SH-SY5Y (cell line): ENCODE data around the gene TNFRSF11A.

Experiments used
- GATA2 ChIP-seq: IDR thresholded peaks from 2 replicates; pipeline ENCODE4 v1.6.1; 2011; ENCODE audit warnings: mild to moderate bottlenecking, low read depth, low read length
- GATA3 ChIP-seq: IDR thresholded peaks from 2 replicates; pipeline ENCODE4 v1.6.1; 2011; ENCODE audit warnings: low read depth, mild to moderate bottlenecking, low read length, moderate library complexity

The TNFRSF11A gene

DNA sequence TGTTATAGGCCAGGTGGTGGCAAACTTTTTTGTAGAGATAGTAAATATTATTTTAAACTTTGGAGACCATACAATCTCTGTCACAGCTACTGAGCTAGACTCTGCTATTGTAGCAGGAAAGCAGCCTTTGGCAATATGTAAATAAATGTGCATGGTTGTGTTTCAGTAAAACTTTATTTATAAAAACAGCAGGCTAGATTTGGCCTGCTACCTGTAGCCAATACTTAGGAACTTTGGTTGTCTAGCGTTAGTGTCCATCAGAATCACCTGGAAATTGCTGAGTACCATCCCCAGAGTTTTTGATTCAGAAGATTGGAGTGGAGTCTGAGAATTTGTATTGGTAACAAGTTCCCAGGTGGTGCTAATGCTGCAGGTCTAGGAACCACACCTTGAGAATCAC is 23.8 kb upstream of the TNFRSF11A start:
- TF ChIP-seq GATA3 (no peak), GATA2 (no peak)

- no peak for TF ChIP-seq GATA3
- TF ChIP-seq GATA2: no peak
Observed at GRCh38 chr18:62312851-62313250, 12.3 kb upstream of the TNFRSF11A start.

- TF ChIP-seq GATA2 (no peak), GATA3 (no peak)
Observed at GRCh38 chr18:62318228-62319180, 6.6 kb upstream of the TNFRSF11A start.

DNA sequence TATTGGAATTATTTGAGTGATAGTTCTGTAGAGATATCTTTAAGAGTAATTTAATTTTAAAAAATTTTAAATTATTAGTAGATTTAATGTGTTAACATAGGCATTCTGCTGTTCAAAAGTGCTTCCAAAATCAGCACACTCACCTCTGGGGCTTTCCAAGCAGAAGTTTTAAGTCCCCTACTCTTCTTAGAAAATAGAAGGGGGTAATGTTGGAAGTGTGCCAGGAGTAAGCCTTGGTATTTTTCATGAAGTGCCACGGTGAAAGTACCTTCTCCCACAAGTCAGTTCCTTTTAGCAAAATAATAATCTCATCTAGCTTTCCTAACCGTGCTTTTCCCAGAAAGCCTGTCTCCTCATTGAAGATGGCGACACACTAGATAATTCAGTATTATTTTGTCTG is 3.9 kb upstream of the TNFRSF11A start:
- no peak for TF ChIP-seq GATA2
- TF ChIP-seq GATA3: no peak

DNA sequence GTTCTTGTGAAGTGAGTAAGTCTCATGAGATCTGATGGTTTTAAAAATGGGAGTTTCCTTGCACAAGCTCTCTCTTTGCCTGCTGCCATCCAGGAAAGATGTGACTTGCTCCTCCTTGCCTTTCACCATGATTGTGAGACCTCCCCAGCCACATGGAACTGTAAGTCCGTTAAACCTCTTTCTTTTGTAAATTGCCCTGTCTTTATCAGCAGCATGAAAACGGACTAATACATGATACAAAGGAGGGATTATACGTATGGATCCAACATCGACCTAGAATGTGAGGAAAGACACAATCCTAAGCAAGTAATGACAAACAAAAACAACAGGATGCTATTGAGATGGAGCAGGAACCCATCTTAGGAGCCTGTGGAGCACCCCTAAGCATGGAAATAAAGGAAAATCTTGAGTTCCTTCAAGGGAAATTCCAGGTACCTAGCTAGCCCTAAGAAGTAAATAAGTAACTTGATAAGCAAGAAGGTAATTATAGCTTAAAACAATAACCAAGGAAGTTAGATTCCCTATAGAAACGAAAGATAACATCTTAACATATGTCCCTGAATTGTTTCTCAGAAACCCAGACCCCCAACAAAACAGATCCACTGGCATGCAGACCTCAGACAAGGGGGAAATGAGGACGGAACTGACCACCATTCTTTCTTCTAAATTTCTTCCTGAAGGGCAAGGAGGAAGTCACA is 1.5 kb upstream of the TNFRSF11A start:
- TF ChIP-seq GATA3: no peak
- TF ChIP-seq GATA2: no peak

GRCh38 chr18:62324181-62324828 is 805 bp upstream of the TNFRSF11A start:
- TF ChIP-seq GATA3 (no peak), GATA2 (no peak)

DNA sequence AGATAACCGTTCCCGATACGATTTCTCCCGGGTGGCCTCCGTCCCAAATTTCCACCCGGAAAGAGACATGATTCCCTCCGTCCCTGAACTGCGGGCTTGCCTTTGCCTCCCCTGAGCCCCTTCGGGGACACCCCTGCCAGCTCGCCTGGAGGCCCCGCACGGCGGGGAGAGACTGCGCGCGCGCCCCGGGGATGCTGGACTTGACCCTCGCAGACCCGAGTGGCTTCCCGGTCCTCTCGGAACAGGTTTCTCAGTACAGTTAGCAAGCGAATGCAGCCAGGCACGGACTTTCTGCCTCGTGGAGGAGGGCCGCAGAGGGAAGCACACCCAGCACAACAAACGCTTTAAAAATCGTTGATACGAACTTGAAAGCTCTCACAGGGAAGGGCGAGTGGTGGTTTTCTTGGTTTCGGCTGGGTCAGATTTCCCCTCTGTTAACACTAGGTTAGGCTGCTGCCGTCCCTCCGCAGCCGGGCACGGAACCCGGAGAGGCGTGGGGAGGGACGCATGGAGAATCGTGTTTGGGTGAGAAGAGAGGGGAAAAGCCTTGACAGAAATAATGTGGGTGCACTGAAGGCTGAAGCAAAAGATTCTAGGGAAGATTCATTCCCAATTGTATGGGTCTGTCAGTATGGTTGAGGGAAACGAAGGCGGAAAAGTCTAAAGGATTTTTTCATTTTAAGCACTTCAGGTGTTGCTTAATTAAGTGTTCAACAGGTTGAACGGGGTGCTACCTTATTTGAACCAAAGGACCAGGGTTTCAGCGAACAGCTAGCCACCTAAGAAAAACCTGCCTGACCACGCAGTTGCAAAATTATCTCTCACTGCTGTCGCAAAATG is 916 bp downstream of the TNFRSF11A start:
- TF ChIP-seq GATA3: no peak
- no peak for TF ChIP-seq GATA2

- no peak for TF ChIP-seq GATA2
- TF ChIP-seq GATA3: no peak
Observed at GRCh38 chr18:62326646-62327348, 1.7 kb downstream of the TNFRSF11A start.

GRCh38 chr18:62327977-62328376 is 2.9 kb downstream of the TNFRSF11A start:
- TF ChIP-seq GATA2 (no peak), GATA3 (no peak)

DNA sequence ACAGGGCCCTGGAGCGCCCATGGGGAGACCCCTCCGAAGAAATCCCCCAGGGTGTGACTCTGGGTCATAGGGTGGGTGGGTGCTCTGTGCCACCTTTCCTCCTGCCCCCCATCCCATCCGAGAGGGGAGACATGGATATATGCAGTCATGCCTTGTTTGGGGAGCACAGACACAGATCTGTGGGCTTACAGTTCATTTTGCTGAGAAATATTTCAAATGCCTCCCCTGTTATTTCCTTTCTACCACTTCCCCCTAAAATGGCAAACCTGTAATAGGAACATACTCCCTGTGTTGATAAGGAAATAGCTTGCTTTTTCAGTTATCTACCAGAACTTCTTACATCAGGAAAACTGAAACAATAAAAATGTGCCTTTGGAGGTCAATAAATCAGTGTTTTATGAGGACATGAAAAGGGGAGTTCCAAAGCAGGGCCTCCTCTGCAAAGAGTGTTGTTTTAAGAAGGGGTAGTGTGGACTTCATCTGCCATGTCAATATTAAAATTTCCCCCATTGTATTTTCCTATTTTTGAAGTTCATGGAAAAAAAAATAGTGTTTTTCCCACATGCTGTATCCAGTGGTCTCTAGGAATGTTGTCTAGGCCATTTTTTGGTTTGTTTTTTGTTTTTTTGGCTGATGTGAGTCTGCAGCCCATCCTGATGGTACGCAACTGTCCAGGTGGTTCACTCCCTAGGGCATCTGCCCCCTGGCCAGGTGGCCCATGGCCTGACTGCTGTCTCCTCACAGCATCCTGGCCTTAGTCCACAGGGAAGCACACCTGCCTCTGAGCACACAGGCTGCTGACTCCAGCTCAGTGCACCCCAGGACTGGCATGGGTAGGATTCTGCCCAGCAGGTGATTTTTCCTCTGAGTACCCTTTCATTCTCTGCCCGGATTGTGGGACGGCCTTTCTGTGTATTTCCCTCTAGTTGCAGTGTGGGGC is 3.7 kb downstream of the TNFRSF11A start:
- no peak for TF ChIP-seq GATA3
- no peak for TF ChIP-seq GATA2

GRCh38 chr18:62329691-62330454 is 4.8 kb downstream of the TNFRSF11A start:
- no peak for TF ChIP-seq GATA2
- TF ChIP-seq GATA3: no peak
